ENCODE results near the gene RNF213. TPM values are rescaled to one million over a fixed set of nuclear protein-coding genes. Genes with fewer than 3 reads are reported as not detected.

The RNF213 gene
- total RNA-seq = 203 and 228 TPM in 2 replicates

GRCh38 chr17:80260791-80261158 is at the start of gene RNF213:
TSS of gene RNF213 (plus strand) at chr17:80260852. CDS start at chr17:80263682, 2,830 bp downstream.
- H3K4me1 Mint-ChIP-seq = peaks cover 66% of the 10 kb centered on the region
- intact Hi-C loops (cut with micrococcal nuclease) = loop anchor here (5.0 kb wide), 3 partner anchors 158 to 977 kb away; partner anchors contain the start of genes CEP131, GAA, NDUFAF8 and TEPSIN
- POLR2A ChIA-PET = interaction anchor here (1.0 kb wide), 1 partner anchor 41 kb away, joined by 5 read pairs; the partner anchor contains the start of genes SGSH and SLC26A11

GRCh38 chr17:80212109-80212508 is 48.5 kb upstream of the RNF213 start:
- ChIA-PET POLR2A (no interaction called here), CTCF (no interaction called here)
- Mint-ChIP-seq H3K4me3 (no peak overlapping the region), H3K27me3 (no peaks in the 10 kb centered on the region), H3K4me1 (peaks cover 6% of the 10 kb centered on the region), H3K36me3 (ENCODE audit: low read depth) (peaks cover 46% of the 10 kb centered on the region), H3K27ac (no peak overlapping the region), H3K9me3 (no peaks in the 10 kb centered on the region)
- no peak for TF ChIP-seq CTCF (IDR thresholded peaks at IDR 0.05)
- no peak for ATAC-seq (ENCODE audit: low read depth)
- intact Hi-C loops (cut with micrococcal nuclease) = no loop called here
- no peak for DNase-seq

More at GRCh38 chr17:80260791-80261158, at the start of gene RNF213:
- Mint-ChIP-seq H3K36me3 (ENCODE audit: low read depth) (peaks cover 10% of the 10 kb centered on the region), H3K9me3 (no peaks in the 10 kb centered on the region), H3K4me3 (peak within 1 kb of the TSS; percentile 89), H3K27me3 (no peaks in the 10 kb centered on the region), H3K27ac (peak within 1 kb of the TSS; percentile 94)
- peak; percentile 67 for DNase-seq
- TF ChIP-seq CTCF (IDR thresholded peaks at IDR 0.05) = no peak
- peak; percentile 38 for ATAC-seq (ENCODE audit: low read depth)
- CTCF ChIA-PET = no interaction called here

GRCh38 chr17:80212511-80212910 is 48.1 kb upstream of the RNF213 start:
- POLR2A ChIA-PET = no interaction called here
- ATAC-seq (ENCODE audit: low read depth) (no peak), DNase-seq (no peak)
- Mint-ChIP-seq H3K4me1 (peaks cover 6% of the 10 kb centered on the region), H3K27ac (no peak overlapping the region), H3K4me3 (no peak overlapping the region), H3K27me3 (no peaks in the 10 kb centered on the region), H3K36me3 (ENCODE audit: low read depth) (peaks cover 50% of the 10 kb centered on the region), H3K9me3 (no peaks in the 10 kb centered on the region)
- intact Hi-C loops (cut with micrococcal nuclease) = no loop called here
- CTCF ChIA-PET = no interaction called here
- no peak for TF ChIP-seq CTCF (IDR thresholded peaks at IDR 0.05)

- Mint-ChIP-seq H3K27ac (peak overlapping the region; percentile 35), H3K4me3 (peak overlapping the region; percentile 13), H3K4me1 (peaks cover 8% of the 10 kb centered on the region), H3K9me3 (no peaks in the 10 kb centered on the region), H3K36me3 (ENCODE audit: low read depth) (peaks cover 53% of the 10 kb centered on the region), H3K27me3 (no peaks in the 10 kb centered on the region)
- TF ChIP-seq CTCF (IDR thresholded peaks at IDR 0.05) = no peak
- ATAC-seq (ENCODE audit: low read depth) = no peak
- DNase-seq = no peak
- CTCF ChIA-PET = no interaction called here
- POLR2A ChIA-PET = no interaction called here
- intact Hi-C loops (cut with micrococcal nuclease) = no loop called here
Observed at GRCh38 chr17:80212962-80213642, 47.5 kb upstream of the RNF213 start.

- intact Hi-C loops (cut with micrococcal nuclease) = no loop called here
- ATAC-seq (ENCODE audit: low read depth) = no peak
Observed at GRCh38 chr17:80213643-80213975, 47.0 kb upstream of the RNF213 start.

More at GRCh38 chr17:80213643-80213975, 47.0 kb upstream of the RNF213 start:
- no peak for DNase-seq
- ChIA-PET CTCF (no interaction called here), POLR2A (no interaction called here)
- Mint-ChIP-seq H3K4me3 (no peak overlapping the region), H3K9me3 (no peaks in the 10 kb centered on the region), H3K4me1 (peaks cover 10% of the 10 kb centered on the region), H3K27ac (no peak overlapping the region), H3K27me3 (no peaks in the 10 kb centered on the region), H3K36me3 (ENCODE audit: low read depth) (peaks cover 53% of the 10 kb centered on the region)
- no peak for TF ChIP-seq CTCF (IDR thresholded peaks at IDR 0.05)

Measured in activated B cell treated with CpG ODN at 0.5 μM for 24 hours (primary cell).